Measurements from ENCODE around the gene NLK. TPM values are rescaled to one million over a fixed set of nuclear protein-coding genes. Genes with fewer than 3 reads are reported as not detected.

The NLK gene
- total RNA-seq, 1 donor from 2014 or later = 11.8 TPM

DNA sequence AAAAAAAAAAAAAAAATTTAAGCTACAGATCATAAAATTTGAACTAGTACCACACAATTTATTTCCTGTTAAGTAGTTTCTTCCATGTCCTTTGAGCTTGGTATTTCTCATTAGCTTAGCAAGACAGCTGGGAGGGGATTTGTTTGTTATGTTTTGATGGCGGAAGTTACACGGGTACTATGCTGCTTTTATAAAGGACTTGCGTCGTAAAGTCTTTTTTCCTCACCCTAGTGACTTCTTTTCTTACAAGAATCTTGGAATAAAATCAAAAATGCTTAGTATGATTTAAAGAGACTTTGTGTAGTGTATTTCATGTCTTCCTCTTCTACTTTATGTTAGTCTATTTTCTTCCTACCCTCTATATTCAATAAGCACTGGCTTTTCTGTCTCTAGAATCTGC lies 89.1 kb downstream of the NLK start:
- H3K27ac Mint-ChIP-seq (ENCODE audit: unreplicated experiment) = peak overlapping the region; percentile 68
- H3K27me3 Mint-ChIP-seq (ENCODE audit: low read depth) = no peaks in the 10 kb centered on the region
- H3K4me3 Mint-ChIP-seq (ENCODE audit: unreplicated experiment) = peak overlapping the region; percentile 7
- peaks cover 4% of the 10 kb centered on the region for H3K36me3 Mint-ChIP-seq (ENCODE audit: low read depth)
- no peak for DNase-seq (ENCODE audit: low spot score)
- TF ChIP-seq CTCF (IDR thresholded peaks at IDR 0.05) = no peak
- H3K9me3 Mint-ChIP-seq (ENCODE audit: low read depth) = no peaks in the 10 kb centered on the region
- peaks cover 27% of the 10 kb centered on the region for H3K4me1 Mint-ChIP-seq (ENCODE audit: low read depth)

- no peak for TF ChIP-seq CTCF (IDR thresholded peaks at IDR 0.05)
- Mint-ChIP-seq H3K9me3 (ENCODE audit: low read depth) (no peaks in the 10 kb centered on the region), H3K4me3 (ENCODE audit: unreplicated experiment) (no peak overlapping the region), H3K27ac (ENCODE audit: unreplicated experiment) (peak overlapping the region; percentile 77), H3K27me3 (ENCODE audit: low read depth) (no peaks in the 10 kb centered on the region), H3K4me1 (ENCODE audit: low read depth) (peaks cover 27% of the 10 kb centered on the region), H3K36me3 (ENCODE audit: low read depth) (peaks cover 4% of the 10 kb centered on the region)
- DNase-seq (ENCODE audit: low spot score) = no peak
These were observed 91.1 kb downstream of the NLK start for GRCh38 chr17:28133562-28133970.

DNA sequence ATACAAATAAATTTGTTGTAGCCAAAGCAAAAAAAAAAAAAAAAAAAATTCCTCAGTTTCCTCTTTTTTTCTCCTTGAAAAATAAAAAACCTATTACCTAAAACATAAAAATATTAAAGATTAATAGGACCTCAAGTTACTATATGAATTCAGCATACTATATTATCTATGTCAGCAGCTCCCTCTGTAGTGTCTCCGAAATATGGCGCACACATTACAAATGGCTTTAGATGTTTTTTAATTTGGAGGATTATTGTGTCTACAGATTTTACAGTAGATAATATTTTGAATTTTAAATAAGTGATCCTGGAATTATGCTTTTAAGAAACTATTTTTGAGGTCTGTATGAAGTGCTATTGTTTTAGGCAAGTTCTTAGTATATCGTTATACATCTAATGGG lies 94.4 kb downstream of the NLK start:
- peaks cover 12% of the 10 kb centered on the region for H3K4me1 Mint-ChIP-seq (ENCODE audit: low read depth)

GRCh38 chr17:28139822-28140221 lies 97.3 kb downstream of the NLK start:
- no peak for TF ChIP-seq CTCF (IDR thresholded peaks at IDR 0.05)
- H3K4me3 Mint-ChIP-seq (ENCODE audit: unreplicated experiment) = no peak overlapping the region
- DNase-seq (ENCODE audit: low spot score) = no peak
- H3K9me3 Mint-ChIP-seq (ENCODE audit: low read depth) = no peaks in the 10 kb centered on the region
- peaks cover under 1% of the 10 kb centered on the region for H3K4me1 Mint-ChIP-seq (ENCODE audit: low read depth)
- H3K27me3 Mint-ChIP-seq (ENCODE audit: low read depth) = no peaks in the 10 kb centered on the region
- H3K27ac Mint-ChIP-seq (ENCODE audit: unreplicated experiment) = no peak overlapping the region
- peaks cover 5% of the 10 kb centered on the region for H3K36me3 Mint-ChIP-seq (ENCODE audit: low read depth)

More for the DNA sequence above, 94.4 kb downstream of the NLK start:
- Mint-ChIP-seq H3K27ac (ENCODE audit: unreplicated experiment) (no peak overlapping the region), H3K36me3 (ENCODE audit: low read depth) (peaks cover 7% of the 10 kb centered on the region), H3K9me3 (ENCODE audit: low read depth) (no peaks in the 10 kb centered on the region), H3K4me3 (ENCODE audit: unreplicated experiment) (no peak overlapping the region), H3K27me3 (ENCODE audit: low read depth) (no peaks in the 10 kb centered on the region)
- no peak for DNase-seq (ENCODE audit: low spot score)
- peak; percentile 38 for TF ChIP-seq CTCF (IDR thresholded peaks at IDR 0.05)

DNA sequence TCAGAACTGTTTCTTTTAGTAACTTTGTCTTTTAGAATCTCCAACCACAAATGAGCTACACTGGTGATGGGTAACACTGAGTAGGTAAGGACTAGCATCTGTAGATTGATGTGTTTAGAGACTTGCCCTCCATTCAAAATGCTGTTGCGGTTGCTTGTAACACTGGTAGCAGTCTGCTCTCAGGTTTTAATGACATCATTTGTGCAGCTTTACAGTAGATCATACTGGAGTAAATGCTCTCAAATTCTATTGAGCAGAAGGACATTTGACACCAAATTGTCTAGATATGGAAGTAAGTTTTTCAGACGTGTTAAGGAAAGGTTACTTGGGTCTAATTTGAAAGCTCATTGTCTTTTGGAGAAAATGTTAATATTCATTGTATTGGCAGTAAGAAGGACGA lies 98.8 kb downstream of the NLK start:
- H3K27me3 Mint-ChIP-seq (ENCODE audit: low read depth) = no peaks in the 10 kb centered on the region
- peaks cover 16% of the 10 kb centered on the region for H3K4me1 Mint-ChIP-seq (ENCODE audit: low read depth)
- no peaks in the 10 kb centered on the region for H3K9me3 Mint-ChIP-seq (ENCODE audit: low read depth)
- DNase-seq (ENCODE audit: low spot score) = no peak
- H3K36me3 Mint-ChIP-seq (ENCODE audit: low read depth) = peaks cover 5% of the 10 kb centered on the region
- H3K27ac Mint-ChIP-seq (ENCODE audit: unreplicated experiment) = no peak overlapping the region
- no peak for TF ChIP-seq CTCF (IDR thresholded peaks at IDR 0.05)
- H3K4me3 Mint-ChIP-seq (ENCODE audit: unreplicated experiment) = no peak overlapping the region

All from chondrocyte (in vitro differentiated cells).